Suprapubic skin (tissue), 4 donors: ENCODE data around the gene VAMP5. TPM values are rescaled to one million over a fixed set of nuclear protein-coding genes. Genes with fewer than 3 reads are reported as not detected.

Source experiments
- DNase-seq, 2 donors: peaks; one replicate each; pipeline ENCODE4 v3.0.0-alpha.2; 2019; ENCODE audit warnings: low spot score in 2 of 2
- H3K27ac ChIP-seq: fragments of 200-600 bp; sonication (generic); one replicate; pipeline ENCODE4 v1.5.1; 2019
- H3K27me3 ChIP-seq: fragments of 200-600 bp; sonication (generic); one replicate; pipeline ENCODE4 v1.5.1; 2019
- H3K36me3 ChIP-seq: fragments of 200-600 bp; sonication (generic); one replicate; pipeline ENCODE4 v1.5.1; 2019
- H3K4me1 ChIP-seq: fragments of 200-600 bp; sonication (generic); one replicate; pipeline ENCODE4 v1.5.1; 2019
- H3K4me3 ChIP-seq: fragments of 200-600 bp; sonication (generic); one replicate; pipeline ENCODE4 v1.5.1; 2019; ENCODE audit warnings: mild to moderate bottlenecking
- H3K9me3 ChIP-seq: fragments of 200-600 bp; sonication (generic); one replicate; pipeline ENCODE4 v1.5.1; 2019
- CTCF ChIP-seq, 2 donors: fragments of 200-600 bp in 1 of 2; fragments of 450-650 bp in 1 of 2; sonication (generic) in 1 of 2; IDR thresholded peaks; one replicate each; pipeline ENCODE4 v1.5.1; 2016 to 2019; ENCODE audit warnings: antibody characterized with exemption in 2 of 2, mild to moderate bottlenecking in 1 of 2, moderate library complexity in 1 of 2
- EP300 ChIP-seq: sonication (generic); formaldehyde crosslinking; IDR thresholded peaks from one replicate; pipeline ENCODE4 v1.6.1; 2017; ENCODE audit warnings: antibody characterized with exemption
- POLR2A ChIP-seq, 2 donors: fragments of 450-650 bp; IDR thresholded peaks; one replicate each; pipeline ENCODE4 v1.6.1; 2017; ENCODE audit warnings: antibody characterized with exemption in 2 of 2, mild to moderate bottlenecking in 2 of 2, moderate library complexity in 2 of 2
- POLR2AphosphoS5 ChIP-seq, 3 donors: sonication (generic); formaldehyde crosslinking; IDR thresholded peaks; one replicate each; pipeline ENCODE4 v1.6.1; 2017; ENCODE audit warnings: antibody characterized with exemption in 3 of 3
- WGBS: methylation state at CpG from one replicate; pipeline ENCODE4 v1.1.5; 2018; 5-methylcytosine and 5-hydroxymethylcytosine counted together
- total RNA-seq, 4 donors: library from RNA; depleted of rRNA; stranded (reverse); fragments of >200 nt; gene quantifications; one replicate each; pipeline ENCODE4 v1.1.0, GENCODE V29; 2016

Gene VAMP5
- total RNA-seq, 4 donors from 2014 or later = 7.9 to 24.1 (median 14.0) TPM

GRCh38 chr2:85593023-85593422, 8.8 kb downstream of the VAMP5 start:
- Histone ChIP-seq H3K36me3 (peaks cover 11% of the 10 kb centered on the region), H3K4me1 (peaks cover 67% of the 10 kb centered on the region), H3K9me3 (no peaks in the 10 kb centered on the region), H3K4me3 (no peak overlapping the region), H3K27ac (no peak overlapping the region), H3K27me3 (no peaks in the 10 kb centered on the region)
- 40% methylated on average over 1 of the region's 3 CpGs for WGBS
- DNase-seq = no peak
- TF ChIP-seq POLR2A (IDR thresholded peaks at IDR 0.05) = no peak
- no peak for TF ChIP-seq CTCF (IDR thresholded peaks at IDR 0.05)
- TF ChIP-seq POLR2AphosphoS5 (IDR thresholded peaks at IDR 0.05) = no peak
- TF ChIP-seq EP300 = no peak

GRCh38 chr2:85594715-85595300, 10.6 kb downstream of the VAMP5 start:
- Histone ChIP-seq H3K4me3 (peak overlapping the region; percentile 61), H3K27me3 (no peaks in the 10 kb centered on the region), H3K4me1 (peaks cover 50% of the 10 kb centered on the region), H3K36me3 (peaks cover 22% of the 10 kb centered on the region), H3K9me3 (no peaks in the 10 kb centered on the region), H3K27ac (peak overlapping the region; percentile 83)
- no peak for TF ChIP-seq EP300
- no peak for TF ChIP-seq POLR2A (IDR thresholded peaks at IDR 0.05)
- TF ChIP-seq POLR2AphosphoS5 (IDR thresholded peaks at IDR 0.05) = no peak
- TF ChIP-seq CTCF (IDR thresholded peaks at IDR 0.05) = no peak
- no peak for DNase-seq
- 21% methylated on average over 11 of the region's 13 CpGs for WGBS

GRCh38 chr2:85595301-85596025, 11.2 kb downstream of the VAMP5 start, which contains the start of gene RNF181:
Gene RNF181 (plus strand): TSS chr2:85595745. CDS start chr2:85595764, 19 bp downstream.
- H3K9me3 ChIP-seq = no peaks in the 10 kb centered on the region
- peak; percentile 61 to 74 (median 69) for TF ChIP-seq POLR2AphosphoS5 (IDR thresholded peaks at IDR 0.05)
- no peak for TF ChIP-seq EP300
- peak; percentile 51 to 80 for TF ChIP-seq POLR2A (IDR thresholded peaks at IDR 0.05)
- TF ChIP-seq CTCF (IDR thresholded peaks at IDR 0.05) = no peak
- no peaks in the 10 kb centered on the region for H3K27me3 ChIP-seq
- peak within 1 kb of the TSS; percentile 83 for H3K27ac ChIP-seq
- peak within 1 kb of the TSS; percentile 61 for H3K4me3 ChIP-seq
- peaks cover 27% of the 10 kb centered on the region for H3K36me3 ChIP-seq
- under 1% methylated on average over 20 of the region's 47 CpGs for WGBS
- peaks cover 44% of the 10 kb centered on the region for H3K4me1 ChIP-seq
- DNase-seq = peak; percentile 98

GRCh38 chr2:85596026-85596333, 11.7 kb downstream of the VAMP5 start:
- WGBS = 2% methylated on average over 10 of the region's 10 CpGs
- Histone ChIP-seq H3K27ac (peak overlapping the region; percentile 83), H3K4me3 (peak overlapping the region; percentile 61), H3K36me3 (peaks cover 32% of the 10 kb centered on the region), H3K4me1 (peaks cover 43% of the 10 kb centered on the region), H3K9me3 (no peaks in the 10 kb centered on the region), H3K27me3 (no peaks in the 10 kb centered on the region)
- TF ChIP-seq CTCF (IDR thresholded peaks at IDR 0.05) (no peak), POLR2AphosphoS5 (IDR thresholded peaks at IDR 0.05) (no peak), EP300 (no peak), POLR2A (IDR thresholded peaks at IDR 0.05) (no peak)
- DNase-seq = no peak

GRCh38 chr2:85596486-85597143, 12.4 kb downstream of the VAMP5 start:
- H3K4me1 ChIP-seq = peaks cover 43% of the 10 kb centered on the region
- peak overlapping the region; percentile 83 for H3K27ac ChIP-seq
- 83% methylated on average over 3 of the region's 3 CpGs for WGBS
- DNase-seq = no peak
- H3K27me3 ChIP-seq = no peaks in the 10 kb centered on the region
- no peaks in the 10 kb centered on the region for H3K9me3 ChIP-seq
- TF ChIP-seq POLR2A (IDR thresholded peaks at IDR 0.05) = no peak
- peaks cover 35% of the 10 kb centered on the region for H3K36me3 ChIP-seq
- peak overlapping the region; percentile 61 for H3K4me3 ChIP-seq
